ENCODE data around the gene PTPRC. TPM values are rescaled to one million over a fixed set of nuclear protein-coding genes. Genes with fewer than 3 reads are reported as not detected.

The PTPRC gene
- total and polyA plus RNA-seq, 2 donors (not counting 1 experiment from before 2014, with no cell fraction given), result under 0.01 to 0.11 TPM

- no peak for TF ChIP-seq EZH2 (IDR thresholded peaks at IDR 0.05; ENCODE audit: low read length, missing control alignments)
- TF ChIP-seq CTCF (conservative IDR thresholded peaks at IDR 0.05 in 1 of 2, IDR thresholded peaks at IDR 0.05 in 1 of 2; ENCODE audit: low read depth in 1 of 2, low read length in 2 of 2), result no peak
- Histone ChIP-seq H3K36me3 (ENCODE audit: control insufficient read depth, insufficient read depth, low read length) (no peaks in the 10 kb centered on the region), H3K9me3 (ENCODE audit: control insufficient read depth, insufficient read depth, low read depth, low read length) (no peaks in the 10 kb centered on the region), H2AFZ (ENCODE audit: low read length) (no peak overlapping the region), H4K20me1 (ENCODE audit: control insufficient read depth, extremely low read depth, insufficient read depth, low read length) (no peaks in the 10 kb centered on the region), H3K79me2 (ENCODE audit: control insufficient read depth, insufficient read depth, low read length) (no peaks in the 10 kb centered on the region), H3K27me3 (ENCODE audit: control insufficient read depth, insufficient read depth, low read length) (no peaks in the 10 kb centered on the region), H3K4me3 (replicated peaks in 1 of 4; ENCODE audit: control extremely low read depth in 1 of 4, insufficient read depth in 1 of 4, low read depth in 3 of 4, low read length in 4 of 4) (no peak overlapping the region), H3K27ac (ENCODE audit: insufficient read depth, low read length) (no peak overlapping the region), H3K4me1 (ENCODE audit: control insufficient read depth, extremely low read depth, insufficient read depth, low read length) (peaks cover 2% of the 10 kb centered on the region), H3K4me2 (ENCODE audit: extremely low read depth, insufficient read depth, low read length) (no peak overlapping the region), H3K9ac (ENCODE audit: insufficient read depth, low read length) (no peak overlapping the region)
- DNase-seq (ENCODE audit: low read depth in 2 of 2), result no peak
Observed at GRCh38 chr1:198793714-198794113, 154.9 kb downstream of the PTPRC start.

- peak; percentile 54 for DNase-seq (ENCODE audit: low read depth in 2 of 2)
- no peak overlapping the region for H2AFZ ChIP-seq (ENCODE audit: low read length)
- H3K9me3 ChIP-seq (ENCODE audit: control insufficient read depth, insufficient read depth, low read depth, low read length), result no peaks in the 10 kb centered on the region
- no peak overlapping the region for H3K4me3 ChIP-seq (replicated peaks in 1 of 4; ENCODE audit: control extremely low read depth in 1 of 4, insufficient read depth in 1 of 4, low read depth in 3 of 4, low read length in 4 of 4)
- no peaks in the 10 kb centered on the region for H4K20me1 ChIP-seq (ENCODE audit: control insufficient read depth, extremely low read depth, insufficient read depth, low read length)
- H3K27ac ChIP-seq (ENCODE audit: insufficient read depth, low read length), result no peak overlapping the region
- H3K4me1 ChIP-seq (ENCODE audit: control insufficient read depth, extremely low read depth, insufficient read depth, low read length), result peaks cover 2% of the 10 kb centered on the region
- H3K79me2 ChIP-seq (ENCODE audit: control insufficient read depth, insufficient read depth, low read length), result no peaks in the 10 kb centered on the region
- H3K4me2 ChIP-seq (ENCODE audit: extremely low read depth, insufficient read depth, low read length), result no peak overlapping the region
- H3K9ac ChIP-seq (ENCODE audit: insufficient read depth, low read length), result no peak overlapping the region
- TF ChIP-seq EZH2 (IDR thresholded peaks at IDR 0.05; ENCODE audit: low read length, missing control alignments) (no peak), CTCF (conservative IDR thresholded peaks at IDR 0.05 in 1 of 2, IDR thresholded peaks at IDR 0.05 in 1 of 2; ENCODE audit: low read depth in 1 of 2, low read length in 2 of 2) (no peak)
- no peaks in the 10 kb centered on the region for H3K27me3 ChIP-seq (ENCODE audit: control insufficient read depth, insufficient read depth, low read length)
- no peaks in the 10 kb centered on the region for H3K36me3 ChIP-seq (ENCODE audit: control insufficient read depth, insufficient read depth, low read length)
Observed at GRCh38 chr1:198794498-198794897, 155.7 kb downstream of the PTPRC start.

- no peaks in the 10 kb centered on the region for H4K20me1 ChIP-seq (ENCODE audit: control insufficient read depth, extremely low read depth, insufficient read depth, low read length)
- no peaks in the 10 kb centered on the region for H3K36me3 ChIP-seq (ENCODE audit: control insufficient read depth, insufficient read depth, low read length)
- no peak overlapping the region for H3K4me2 ChIP-seq (ENCODE audit: extremely low read depth, insufficient read depth, low read length)
- no peak overlapping the region for H3K27ac ChIP-seq (ENCODE audit: insufficient read depth, low read length)
- H3K4me1 ChIP-seq (ENCODE audit: control insufficient read depth, extremely low read depth, insufficient read depth, low read length), result peaks cover 2% of the 10 kb centered on the region
- H3K4me3 ChIP-seq (replicated peaks in 1 of 4; ENCODE audit: control extremely low read depth in 1 of 4, insufficient read depth in 1 of 4, low read depth in 3 of 4, low read length in 4 of 4), result no peak overlapping the region
- H3K79me2 ChIP-seq (ENCODE audit: control insufficient read depth, insufficient read depth, low read length), result no peaks in the 10 kb centered on the region
- no peak for TF ChIP-seq CTCF (conservative IDR thresholded peaks at IDR 0.05 in 1 of 2, IDR thresholded peaks at IDR 0.05 in 1 of 2; ENCODE audit: low read depth in 1 of 2, low read length in 2 of 2)
- no peak for TF ChIP-seq EZH2 (IDR thresholded peaks at IDR 0.05; ENCODE audit: low read length, missing control alignments)
- no peaks in the 10 kb centered on the region for H3K9me3 ChIP-seq (ENCODE audit: control insufficient read depth, insufficient read depth, low read depth, low read length)
- no peaks in the 10 kb centered on the region for H3K27me3 ChIP-seq (ENCODE audit: control insufficient read depth, insufficient read depth, low read length)
- DNase-seq (ENCODE audit: low read depth in 2 of 2), result no peak
- no peak overlapping the region for H3K9ac ChIP-seq (ENCODE audit: insufficient read depth, low read length)
- no peak overlapping the region for H2AFZ ChIP-seq (ENCODE audit: low read length)
Observed at GRCh38 chr1:198797656-198798055, 158.8 kb downstream of the PTPRC start.
